Breast epithelium (tissue), 3 donors: ENCODE measurements around the gene NECTIN1.

ENCODE experiments used
- CTCF ChIP-seq, 3 donors: fragments of 450-650 bp; IDR thresholded peaks; one replicate each; pipeline ENCODE4 v1.5.1; 2016 to 2017; ENCODE audit warnings: antibody characterized with exemption in 3 of 3, mild to moderate bottlenecking in 3 of 3, moderate library complexity in 3 of 3
- POLR2A ChIP-seq: fragments of 450-650 bp; IDR thresholded peaks from one replicate; pipeline ENCODE4 v1.6.1; 2016; ENCODE audit warnings: antibody characterized with exemption, mild to moderate bottlenecking, moderate library complexity

GRCh38 chr11:119615003-119615881 is 113.8 kb downstream of the NECTIN1 start:
- no peak for TF ChIP-seq CTCF (IDR thresholded peaks at IDR 0.05)
- no peak for TF ChIP-seq POLR2A
